T47D (cell line): ENCODE results near the gene TSC22D2.

Experiments
- DNase-seq, 2 experiments: peaks; one replicate each; pipeline versions ENCODE4 v3.0.0 to v3.0.0-alpha.2; 2011 to 2012; ENCODE audit warnings: low read depth in 1 of 2, low spot score in 1 of 2
- JUND ChIP-seq: IDR thresholded peaks from 2 replicates; pipeline ENCODE4 v1.6.1; 2012; ENCODE audit warnings: low read depth
- in situ Hi-C: cut with HindIII; loops from 2 replicates; pipeline ENCODE4 v1.10.0; 2016; ENCODE audit warnings: low sequenced_read_pairs, low pct_unique_long_range_greater_than_20kb

The TSC22D2 gene

GRCh38 chr3:150373234-150373875 is 34.7 kb upstream of the TSC22D2 start:
- no peak for TF ChIP-seq JUND
- in situ Hi-C loops: no loop called here

GRCh38 chr3:150374975-150375374 is 33.1 kb upstream of the TSC22D2 start:
- in situ Hi-C loops: no loop called here
- DNase-seq: no peak
- TF ChIP-seq JUND: no peak

More at GRCh38 chr3:150373234-150373875, 34.7 kb upstream of the TSC22D2 start:
- DNase-seq: no peak

- in situ Hi-C loops: no loop called here
- peak in 1 of 2 experiments; percentile 54 for DNase-seq
- no peak for TF ChIP-seq JUND
These were observed 31.9 kb upstream of the TSC22D2 start for GRCh38 chr3:150376001-150376848.

- in situ Hi-C loops: no loop called here
- TF ChIP-seq JUND: no peak
- DNase-seq: no peak
These were observed 30.3 kb upstream of the TSC22D2 start for GRCh38 chr3:150377601-150378300.

GRCh38 chr3:150378301-150378748 is 29.8 kb upstream of the TSC22D2 start:
- in situ Hi-C loops: no loop called here
- DNase-seq: no peak

GRCh38 chr3:150379469-150379868 is 28.6 kb upstream of the TSC22D2 start:
- in situ Hi-C loops: no loop called here
- no peak for TF ChIP-seq JUND

More at GRCh38 chr3:150378301-150378748, 29.8 kb upstream of the TSC22D2 start:
- TF ChIP-seq JUND: no peak

GRCh38 chr3:150384296-150385212 is 23.5 kb upstream of the TSC22D2 start:
- no peak for DNase-seq
- in situ Hi-C loops: no loop called here
- TF ChIP-seq JUND: no peak

More at GRCh38 chr3:150379469-150379868, 28.6 kb upstream of the TSC22D2 start:
- no peak for DNase-seq

- DNase-seq: no peak
- in situ Hi-C loops: no loop called here
- no peak for TF ChIP-seq JUND
These were observed 22.5 kb upstream of the TSC22D2 start for GRCh38 chr3:150385296-150386242.

- DNase-seq: no peak
- in situ Hi-C loops: no loop called here
- TF ChIP-seq JUND: no peak
These were observed 19.3 kb upstream of the TSC22D2 start for GRCh38 chr3:150388498-150389418.

- TF ChIP-seq JUND: no peak
- no peak for DNase-seq
- in situ Hi-C loops: no loop called here
These were observed 18.0 kb upstream of the TSC22D2 start for GRCh38 chr3:150390087-150390486.
